ENCODE results near the gene LMF1. TPM values are rescaled to one million over a fixed set of nuclear protein-coding genes. Genes with fewer than 3 reads are reported as not detected.
A peak's percentile ranks its signal among the peaks of the same experiment; 100 is the strongest.

The LMF1 gene
- total RNA-seq, 1 experiment from 2014 or later: 13.5 TPM

DNA sequence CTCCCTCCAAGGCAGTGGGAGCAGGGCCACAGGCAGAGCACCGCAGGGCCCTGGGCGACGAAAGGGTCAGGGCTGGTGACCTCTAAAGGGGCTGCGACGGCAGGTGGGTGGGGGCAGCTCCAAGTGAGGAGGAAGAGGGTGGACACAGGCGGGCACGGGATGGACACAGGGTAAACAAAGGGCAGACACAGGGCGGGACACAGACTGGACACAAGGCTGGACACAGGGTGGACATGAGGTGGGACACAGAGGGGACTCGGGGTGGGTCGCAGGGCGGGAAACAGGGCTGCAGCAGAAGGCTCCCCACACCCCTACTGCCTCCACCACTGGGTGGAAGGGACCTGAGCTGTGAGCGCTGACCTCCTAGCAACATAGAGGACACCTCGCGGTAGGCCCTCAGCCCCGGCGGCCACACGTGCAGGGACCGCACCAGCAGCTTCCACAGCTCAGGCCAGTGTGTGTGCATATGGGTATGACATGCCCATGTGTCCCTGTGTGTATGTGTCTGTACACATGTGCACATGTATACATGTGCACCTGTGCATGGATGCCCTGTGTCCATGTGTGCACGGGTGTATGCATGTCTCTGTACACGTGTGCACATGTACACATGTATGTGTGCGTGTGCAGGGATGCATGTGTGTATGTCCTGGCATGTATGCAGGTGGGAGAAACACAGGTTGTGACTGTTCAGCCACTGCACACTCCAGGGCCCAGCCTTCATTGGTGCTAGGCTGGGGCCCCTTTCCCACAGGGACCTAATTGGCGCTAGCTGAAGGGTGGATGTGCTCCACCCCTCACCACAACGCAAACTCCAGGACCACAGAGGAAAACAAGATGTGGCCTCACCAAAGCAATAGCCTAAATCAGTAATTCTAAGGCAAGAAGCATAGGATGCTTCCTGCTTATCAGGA, 7.6 kb downstream of the LMF1 start:
- Histone ChIP-seq H3K79me2 (ENCODE audit: low read length) (peaks cover 14% of the 10 kb centered on the region; the same call in 1 of the 2 replicates), H3K4me1 (ENCODE audit: insufficient read depth, low read length) (peaks cover 17% of the 10 kb centered on the region), H3K27me3 (ENCODE audit: low read length) (no peaks in the 10 kb centered on the region), H3K4me3 (ENCODE audit: low read length) (peak overlapping the region; percentile 69), H3K27ac (ENCODE audit: low read length) (peak overlapping the region; percentile 83), H2AFZ (ENCODE audit: low read length) (no peak overlapping the region), H3K9me3 (ENCODE audit: low read length) (no peaks in the 10 kb centered on the region), H4K20me1 (ENCODE audit: low read length) (no peaks in the 10 kb centered on the region), H3F3A (ENCODE audit: low read length, unreplicated experiment) (peaks cover 4% of the 10 kb centered on the region), H3K4me2 (ENCODE audit: low read length) (peak overlapping the region; percentile 87), H3K9ac (ENCODE audit: low read length) (peak overlapping the region; percentile 62), H3K9me2 (replicated peaks; ENCODE audit: low read length) (no peaks in the 10 kb centered on the region), H3K36me3 (ENCODE audit: low read depth, low read length) (no peaks in the 10 kb centered on the region; the same call in 1 of the 2 replicates)
- ChIA-PET POLR2A (ENCODE audit: unreplicated experiment) (interaction anchor here (0.6 kb wide), 1 partner anchor 22 kb away, joined by 3 read pairs; no protein-coding TSS in a partner anchor), CTCF (no interaction called here)
- TF ChIP-seq EZH2 (IDR thresholded peaks at IDR 0.05; ENCODE audit: low read length, unreplicated experiment): no peak
- TF ChIP-seq EZH2phosphoT487 (IDR thresholded peaks at IDR 0.05; ENCODE audit: borderline replicate concordance, low read length): no peak
- TF ChIP-seq, protein P1, sequence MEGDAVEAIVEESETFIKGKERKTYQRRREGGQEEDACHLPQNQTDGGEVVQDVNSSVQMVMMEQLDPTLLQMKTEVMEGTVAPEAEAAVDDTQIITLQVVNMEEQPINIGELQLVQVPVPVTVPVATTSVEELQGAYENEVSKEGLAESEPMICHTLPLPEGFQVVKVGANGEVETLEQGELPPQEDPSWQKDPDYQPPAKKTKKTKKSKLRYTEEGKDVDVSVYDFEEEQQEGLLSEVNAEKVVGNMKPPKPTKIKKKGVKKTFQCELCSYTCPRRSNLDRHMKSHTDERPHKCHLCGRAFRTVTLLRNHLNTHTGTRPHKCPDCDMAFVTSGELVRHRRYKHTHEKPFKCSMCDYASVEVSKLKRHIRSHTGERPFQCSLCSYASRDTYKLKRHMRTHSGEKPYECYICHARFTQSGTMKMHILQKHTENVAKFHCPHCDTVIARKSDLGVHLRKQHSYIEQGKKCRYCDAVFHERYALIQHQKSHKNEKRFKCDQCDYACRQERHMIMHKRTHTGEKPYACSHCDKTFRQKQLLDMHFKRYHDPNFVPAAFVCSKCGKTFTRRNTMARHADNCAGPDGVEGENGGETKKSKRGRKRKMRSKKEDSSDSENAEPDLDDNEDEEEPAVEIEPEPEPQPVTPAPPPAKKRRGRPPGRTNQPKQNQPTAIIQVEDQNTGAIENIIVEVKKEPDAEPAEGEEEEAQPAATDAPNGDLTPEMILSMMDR (conservative IDR thresholded peaks at IDR 0.05; ENCODE audit: low read depth, low read length): no peak
- no TSS peak for BruUV-seq (replicated peaks)
- no peak for ATAC-seq
- intact Hi-C loops (cut with micrococcal nuclease): no loop called here
- no peak for DNase-seq

- Histone ChIP-seq H3K79me2 (ENCODE audit: low read length) (peaks cover 9% of the 10 kb centered on the region; the same call in 1 of the 2 replicates), H3K27me3 (ENCODE audit: low read length) (no peaks in the 10 kb centered on the region), H3K4me3 (ENCODE audit: low read length) (no peak overlapping the region), H3K9me3 (ENCODE audit: low read length) (no peaks in the 10 kb centered on the region), H3K4me2 (ENCODE audit: low read length) (no peak overlapping the region), H3F3A (ENCODE audit: low read length, unreplicated experiment) (peaks cover 4% of the 10 kb centered on the region), H4K20me1 (ENCODE audit: low read length) (no peaks in the 10 kb centered on the region), H3K36me3 (ENCODE audit: low read depth, low read length) (no peaks in the 10 kb centered on the region; the same call in 1 of the 2 replicates), H3K9ac (ENCODE audit: low read length) (no peak overlapping the region), H3K4me1 (ENCODE audit: insufficient read depth, low read length) (peaks cover 17% of the 10 kb centered on the region), H3K27ac (ENCODE audit: low read length) (no peak overlapping the region), H2AFZ (ENCODE audit: low read length) (no peak overlapping the region), H3K9me2 (replicated peaks; ENCODE audit: low read length) (no peaks in the 10 kb centered on the region)
- ATAC-seq: no peak
- intact Hi-C loops (cut with micrococcal nuclease): no loop called here
- TF ChIP-seq, protein P1 (conservative IDR thresholded peaks at IDR 0.05; ENCODE audit: low read depth, low read length): no peak
- TF ChIP-seq EZH2 (IDR thresholded peaks at IDR 0.05; ENCODE audit: low read length, unreplicated experiment) (no peak), EZH2phosphoT487 (IDR thresholded peaks at IDR 0.05; ENCODE audit: borderline replicate concordance, low read length) (no peak)
- CTCF ChIA-PET: no interaction called here
- no TSS peak for BruUV-seq (replicated peaks)
- POLR2A ChIA-PET (ENCODE audit: unreplicated experiment): no interaction called here
- no peak for DNase-seq
Observed at GRCh38 chr16:962366-962765, 8.4 kb downstream of the LMF1 start.
